SKM-1 treated with dmso at 0.1 percent for 144 hours (cell line): ENCODE measurements around the gene SELENOW.

Experiments used
- DNase-seq: peaks from one replicate; lab custom pipeline; 2025; ENCODE audit not compliant: unreplicated experiment; lab: John Stamatoyannopoulos, UW

Gene SELENOW

DNA sequence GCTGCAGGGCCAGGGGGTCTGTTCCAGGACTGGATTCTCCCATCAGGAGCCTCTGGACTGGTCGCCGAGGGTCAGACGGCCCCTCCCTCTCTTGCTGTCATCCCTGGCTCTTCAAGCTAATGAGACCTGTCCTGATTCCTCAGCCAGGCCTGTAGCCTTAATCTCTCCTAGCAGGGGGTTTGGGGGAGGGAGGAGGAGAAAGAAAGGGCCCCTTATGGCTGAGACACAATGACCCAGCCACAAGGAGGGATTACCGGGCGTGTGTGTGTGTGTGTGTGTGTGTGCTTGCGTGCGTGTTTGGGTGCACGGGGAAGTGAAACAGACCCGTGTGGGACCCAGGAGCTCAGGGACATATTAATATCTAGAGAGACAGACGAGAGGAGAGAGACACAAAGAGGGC is 41.4 kb downstream of the SELENOW start:
- DNase-seq: no peak

DNA sequence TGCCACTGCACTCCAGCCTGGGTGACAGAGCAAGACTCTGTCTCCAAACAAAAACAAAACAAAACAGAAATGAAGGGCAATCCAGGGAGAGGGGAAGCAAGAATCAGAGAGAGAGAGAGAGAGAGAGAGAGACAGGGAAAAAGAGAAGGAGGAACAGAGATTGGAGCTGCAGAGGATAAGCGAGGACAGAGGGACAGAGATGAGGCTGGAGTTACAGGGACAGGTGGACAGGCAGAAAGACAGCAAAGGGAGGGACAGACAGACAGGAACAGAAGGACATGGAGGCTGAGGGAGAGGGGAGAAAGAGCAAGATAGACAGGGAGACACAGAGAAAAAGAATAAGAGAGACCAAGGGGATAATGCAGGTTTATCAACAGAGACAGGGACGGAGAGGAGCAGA is 41.9 kb downstream of the SELENOW start:
- no peak for DNase-seq

- no peak for DNase-seq
Measured at GRCh38 chr19:47821460-47822020, 43.0 kb downstream of the SELENOW start, which contains the start of gene CRX. TSS of gene CRX (plus strand) at chr19:47821937. CDS start at chr19:47834444, 12,507 bp downstream.

DNA sequence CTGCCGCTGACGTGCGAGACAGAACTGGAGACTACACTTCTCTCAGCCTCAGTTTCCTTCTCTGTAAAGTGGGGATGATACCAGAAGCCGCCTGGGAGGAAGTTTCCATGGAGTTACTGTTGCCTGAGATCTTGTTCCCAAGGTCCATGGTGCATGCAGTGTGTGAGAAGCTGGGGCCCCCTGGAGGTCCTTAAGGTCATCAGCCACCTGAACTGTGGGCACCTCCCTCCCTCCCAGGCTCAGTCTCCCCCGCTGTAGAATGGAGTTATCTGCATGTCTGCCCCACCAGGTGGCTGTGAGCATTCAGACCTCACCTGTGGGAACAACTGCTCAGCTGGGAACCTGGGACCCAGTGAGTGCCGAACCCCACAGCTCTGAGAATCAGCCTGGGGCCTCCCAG is 45.9 kb downstream of the SELENOW start:
- no peak for DNase-seq

DNA sequence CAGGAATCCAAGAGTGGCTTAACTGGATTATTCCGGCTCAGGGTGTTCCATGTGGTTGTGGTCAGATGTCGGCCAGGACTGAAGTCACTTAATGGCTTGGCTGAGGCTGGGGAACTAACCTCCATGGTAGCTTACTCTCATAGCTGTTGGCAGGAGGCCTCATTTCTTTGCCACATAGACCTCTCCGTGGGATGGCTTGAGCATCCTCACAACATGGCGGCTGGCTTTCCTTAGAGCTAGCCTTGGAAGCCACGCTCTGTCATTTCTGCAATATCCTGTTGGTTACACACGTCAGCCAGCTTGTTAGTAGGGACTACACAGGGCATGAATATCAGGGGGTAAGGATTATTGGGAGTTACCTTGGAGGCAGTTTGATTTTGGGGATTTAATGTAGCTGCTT is 48.3 kb downstream of the SELENOW start:
- DNase-seq: no peak

- no peak for DNase-seq
Measured at GRCh38 chr19:47832723-47833122, 54.2 kb downstream of the SELENOW start.
